GM23338 (cell line): ENCODE measurements around the gene GTF2H2. TPM values are rescaled to one million over a fixed set of nuclear protein-coding genes. Genes with fewer than 3 reads are reported as not detected.
"Not testable (repeated sequence)": the region's sequence is repeated elsewhere in the genome, so short reads cannot be mapped to it uniquely, and the experiment has no call there.

Experiments
- ATAC-seq: fragments of 200-7000 bp; cut with Tn5 transposase; 3 replicates; pipeline ENCODE4 v1.9.1; 2020
- DNase-seq: peaks from one replicate; pipeline ENCODE4 v3.0.0-alpha.2; 2015; ENCODE audit warnings: low spot score
- H2AFZ ChIP-seq: fragments of 200-600 bp; sonication (generic); 2 replicates; pipeline ENCODE4 v1.8.0; 2016; ENCODE audit warnings: antibody characterized with exemption, mild to moderate bottlenecking, moderate library complexity
- H3F3A ChIP-seq: fragments of 200-600 bp; sonication (generic); replicated peaks from 2 replicates; pipeline ENCODE4 v1.8.0; 2017; ENCODE audit warnings: antibody characterized with exemption, mixed run types, low read depth
- H3K27ac ChIP-seq: fragments of 200-600 bp; sonication (generic); 2 replicates; pipeline ENCODE4 v1.6.1; 2016; ENCODE audit warnings: low read depth
- H3K27me3 ChIP-seq: fragments of 200-600 bp; sonication (generic); 2 replicates; pipeline ENCODE4 v1.8.0; 2016; ENCODE audit warnings: mild to moderate bottlenecking, mixed run types, moderate library complexity; ENCODE audit not compliant: insufficient read depth
- H3K36me3 ChIP-seq: fragments of 200-600 bp; sonication (generic); 2 replicates; pipeline ENCODE4 v1.8.0; 2016; ENCODE audit warnings: mild to moderate bottlenecking; ENCODE audit not compliant: insufficient read depth
- H3K4me1 ChIP-seq: fragments of 200-600 bp; sonication (generic); 2 replicates; pipeline ENCODE4 v1.8.0; 2016; ENCODE audit warnings: mild to moderate bottlenecking, moderate library complexity; ENCODE audit not compliant: insufficient read depth
- H3K4me2 ChIP-seq: fragments of 200-600 bp; sonication (generic); 2 replicates; pipeline ENCODE4 v1.7.1; 2017; ENCODE audit warnings: mixed run types
- H3K4me3 ChIP-seq: fragments of 200-600 bp; sonication (generic); 2 replicates; pipeline ENCODE4 v1.6.1; 2016; ENCODE audit warnings: mixed run types
- H3K79me2 ChIP-seq: fragments of 200-600 bp; sonication (generic); replicated peaks from 2 replicates; pipeline ENCODE4 v1.8.0; 2017; ENCODE audit warnings: mild to moderate bottlenecking; ENCODE audit not compliant: insufficient read depth
- H3K9me2 ChIP-seq: fragments of 200-600 bp; sonication (generic); 2 replicates; pipeline ENCODE4 v1.8.0; 2017; ENCODE audit not compliant: insufficient read depth
- H4K20me1 ChIP-seq: fragments of 200-600 bp; sonication (generic); replicated peaks from 2 replicates; pipeline ENCODE4 v1.8.0; 2017; ENCODE audit warnings: mild to moderate bottlenecking; ENCODE audit not compliant: insufficient read depth
- H3K27ac Mint-ChIP-seq: 2 replicates; pipeline ENCODE4 v1.8.0; 2020; ENCODE audit warnings: inconsistent platforms, mild to moderate bottlenecking, moderate library complexity, mixed read lengths
- H3K27me3 Mint-ChIP-seq: 3 replicates; pipeline ENCODE4 v1.8.0; 2022; ENCODE audit warnings: low read depth, mild to moderate bottlenecking, moderate library complexity, mixed read lengths, inconsistent platforms; ENCODE audit not compliant: insufficient read depth, poor library complexity
- H3K36me3 Mint-ChIP-seq: 3 replicates; pipeline ENCODE4 v1.8.0; 2021; ENCODE audit warnings: low read depth, mild to moderate bottlenecking, inconsistent platforms, moderate library complexity, mixed read lengths
- H3K4me1 Mint-ChIP-seq: 3 replicates; pipeline ENCODE4 v1.8.0; 2020; ENCODE audit warnings: mild to moderate bottlenecking, inconsistent platforms, mixed read lengths
- H3K4me3 Mint-ChIP-seq: 3 replicates; pipeline ENCODE4 v1.8.0; 2021; ENCODE audit warnings: moderate library complexity, mild to moderate bottlenecking, inconsistent platforms, mixed read lengths
- H3K9me3 Mint-ChIP-seq: 3 replicates; pipeline ENCODE4 v1.8.0; 2020; ENCODE audit warnings: moderate library complexity, mild to moderate bottlenecking, inconsistent platforms, mixed read lengths
- CREB1 ChIP-seq: fragments of 250-450 bp; sonication (Bioruptor Pico); IDR thresholded peaks from 2 replicates; pipeline ENCODE4 v1.5.0; 2020; ENCODE audit warnings: low read depth, mild to moderate bottlenecking, moderate library complexity
- EZH2 ChIP-seq: fragments of 200-600 bp; sonication (generic); IDR thresholded peaks from one replicate; pipeline ENCODE4 v1.8.0; 2017; ENCODE audit warnings: antibody characterized with exemption, mild to moderate bottlenecking, low read depth; ENCODE audit not compliant: unreplicated experiment
- EZH2phosphoT487 ChIP-seq: fragments of 200-600 bp; sonication (generic); IDR thresholded peaks from one replicate; pipeline ENCODE4 v1.8.1; 2018; ENCODE audit warnings: antibody characterized with exemption; ENCODE audit not compliant: unreplicated experiment
- JUNB ChIP-seq: IDR thresholded peaks from one replicate; pipeline ENCODE4 v1.6.1; 2016; ENCODE audit warnings: antibody characterized with exemption; ENCODE audit not compliant: unreplicated experiment
- NANOG ChIP-seq: IDR thresholded peaks from 2 replicates; pipeline ENCODE4 v1.6.1; 2016; ENCODE audit warnings: antibody characterized with exemption, borderline replicate concordance
- ZNF114 ChIP-seq: fragments of 250-450 bp; sonication (Bioruptor Pico); IDR thresholded peaks from 2 replicates; pipeline ENCODE4 v1.5.0; 2020; ENCODE audit warnings: mild to moderate bottlenecking, moderate library complexity
- ZNF331 ChIP-seq: fragments of 250-450 bp; sonication (Bioruptor Pico); IDR thresholded peaks from 2 replicates; pipeline ENCODE4 v1.5.0; 2020; ENCODE audit warnings: low read depth, mild to moderate bottlenecking, moderate library complexity
- polyA plus RNA-seq: library from polyadenylated mRNA; unstranded; fragments of >200 nt; fragmentation: Nextera tagmentation; extraction: Ambion mirVana; gene quantifications from 2 replicates; pipeline ENCODE4 v1.2.1, GENCODE V29; 2016
- total RNA-seq: library from RNA; depleted of rRNA; stranded (reverse); fragments of >200 nt; shearing (Covaris generic); gene quantifications from 2 replicates; pipeline ENCODE4 v1.2.3, GENCODE V29; 2014
- TF ChIP-seq, protein P1 (sequence below), 2 experiments: fragments of 200-600 bp in 1 of 2; sonication (generic) in 1 of 2; conservative IDR thresholded peaks; 2 replicates each; pipeline versions ENCODE4 v1.5.1 to v1.6.1; 2016 to 2017; ENCODE audit warnings: antibody characterized with exemption in 2 of 2, low read depth in 2 of 2, mild to moderate bottlenecking in 2 of 2, moderate library complexity in 1 of 2
- TF ChIP-seq, protein P2 (sequence below): IDR thresholded peaks from 2 replicates; pipeline ENCODE4 v1.6.1; 2016; ENCODE audit warnings: antibody characterized with exemption

The GTF2H2 gene
- total and polyA plus RNA-seq, 2 experiments from 2014 or later = 52.1 to 61.0 TPM

DNA sequence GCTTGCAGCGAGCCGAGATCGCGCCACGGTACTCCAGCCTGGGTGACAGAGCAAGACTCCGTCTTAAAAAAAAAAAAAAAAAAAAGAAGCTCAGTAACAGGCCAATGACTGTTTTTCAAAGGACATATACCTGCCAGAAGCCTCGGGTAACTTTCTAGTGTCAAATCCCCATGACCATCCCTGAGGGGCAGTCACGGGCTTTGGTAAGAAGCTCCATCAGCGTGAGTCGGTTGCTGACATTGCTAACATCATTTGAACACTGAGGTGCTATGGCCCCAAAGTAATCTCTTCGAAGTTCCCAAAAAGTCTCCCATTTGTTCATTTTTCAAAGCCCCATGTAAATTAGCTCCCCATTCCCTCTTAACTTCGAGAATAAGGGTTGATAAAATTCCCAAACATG lies 53.9 kb downstream of the GTF2H2 start:
- DNase-seq (peak; percentile 66), ATAC-seq (peak; percentile 86)
- H3K4me1 ChIP-seq = no peaks in the 10 kb centered on the region
- no peaks in the 10 kb centered on the region for H3K36me3 ChIP-seq
- Mint-ChIP-seq H3K9me3 (no peaks in the 10 kb centered on the region), H3K4me3 (no peak overlapping the region), H3K27me3 (peaks cover 3% of the 10 kb centered on the region), H3K27ac (no peak overlapping the region), H3K4me1 (no peaks in the 10 kb centered on the region; the same call in 2 of the 3 replicates), H3K36me3 (no peaks in the 10 kb centered on the region)
- no peak overlapping the region for H3K27ac ChIP-seq
- no peak overlapping the region for H3K4me3 ChIP-seq
- H3K4me2 ChIP-seq = no peak overlapping the region
- H4K20me1 ChIP-seq = no peaks in the 10 kb centered on the region
- H3K27me3 ChIP-seq = no peaks in the 10 kb centered on the region
- TF ChIP-seq EZH2phosphoT487 (no peak), NANOG (no peak)
- TF ChIP-seq, protein P1, sequence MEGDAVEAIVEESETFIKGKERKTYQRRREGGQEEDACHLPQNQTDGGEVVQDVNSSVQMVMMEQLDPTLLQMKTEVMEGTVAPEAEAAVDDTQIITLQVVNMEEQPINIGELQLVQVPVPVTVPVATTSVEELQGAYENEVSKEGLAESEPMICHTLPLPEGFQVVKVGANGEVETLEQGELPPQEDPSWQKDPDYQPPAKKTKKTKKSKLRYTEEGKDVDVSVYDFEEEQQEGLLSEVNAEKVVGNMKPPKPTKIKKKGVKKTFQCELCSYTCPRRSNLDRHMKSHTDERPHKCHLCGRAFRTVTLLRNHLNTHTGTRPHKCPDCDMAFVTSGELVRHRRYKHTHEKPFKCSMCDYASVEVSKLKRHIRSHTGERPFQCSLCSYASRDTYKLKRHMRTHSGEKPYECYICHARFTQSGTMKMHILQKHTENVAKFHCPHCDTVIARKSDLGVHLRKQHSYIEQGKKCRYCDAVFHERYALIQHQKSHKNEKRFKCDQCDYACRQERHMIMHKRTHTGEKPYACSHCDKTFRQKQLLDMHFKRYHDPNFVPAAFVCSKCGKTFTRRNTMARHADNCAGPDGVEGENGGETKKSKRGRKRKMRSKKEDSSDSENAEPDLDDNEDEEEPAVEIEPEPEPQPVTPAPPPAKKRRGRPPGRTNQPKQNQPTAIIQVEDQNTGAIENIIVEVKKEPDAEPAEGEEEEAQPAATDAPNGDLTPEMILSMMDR (conservative IDR thresholded peaks at IDR 0.05; ENCODE audit: low read depth in 2 of 2) = peak; percentile 33 to 63
- no peaks in the 10 kb centered on the region for H3K9me2 ChIP-seq
- H3F3A ChIP-seq = no peaks in the 10 kb centered on the region
- H3K79me2 ChIP-seq = no peaks in the 10 kb centered on the region
- H2AFZ ChIP-seq = no peak overlapping the region

DNA sequence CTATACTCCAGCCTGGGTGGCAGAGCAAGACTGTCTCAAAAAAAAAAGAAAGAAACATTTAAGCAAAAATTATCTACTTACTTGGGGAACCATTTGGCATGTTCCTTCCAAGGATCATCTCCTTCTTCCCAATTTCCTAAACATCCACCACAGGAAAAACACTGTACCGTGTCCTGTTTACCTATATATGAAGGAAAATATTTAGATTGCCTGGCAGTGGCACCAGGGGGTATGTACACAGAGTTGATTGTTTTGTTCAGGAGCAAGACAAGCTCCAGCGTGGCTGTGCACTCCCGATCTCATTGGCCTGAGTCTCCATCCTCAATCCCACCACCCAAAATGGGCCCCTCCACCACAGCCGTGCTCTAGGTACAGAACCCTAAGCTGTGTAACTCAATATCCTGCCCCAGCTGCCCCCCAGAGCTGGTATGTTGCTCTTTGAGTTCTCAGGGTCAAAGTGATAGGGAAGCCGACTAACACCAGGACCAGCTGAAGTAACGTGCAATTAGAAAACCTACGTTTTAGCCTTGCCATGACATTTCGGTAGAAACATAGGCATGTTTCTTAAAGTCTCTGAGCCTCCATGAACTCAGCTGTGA lies 56.2 kb downstream of the GTF2H2 start:
- Histone ChIP-seq H3K9me2 (no peaks in the 10 kb centered on the region), H3K27ac (no peak overlapping the region), H3F3A (no peaks in the 10 kb centered on the region), H4K20me1 (no peaks in the 10 kb centered on the region), H3K79me2 (no peaks in the 10 kb centered on the region), H3K36me3 (no peaks in the 10 kb centered on the region), H3K27me3 (no peaks in the 10 kb centered on the region), H2AFZ (no peak overlapping the region), H3K4me1 (no peaks in the 10 kb centered on the region), H3K4me3 (no peak overlapping the region), H3K4me2 (no peak overlapping the region)
- Mint-ChIP-seq H3K4me3 (no peak overlapping the region), H3K9me3 (no peaks in the 10 kb centered on the region), H3K27me3 (peaks cover 3% of the 10 kb centered on the region), H3K36me3 (no peaks in the 10 kb centered on the region), H3K4me1 (no peaks in the 10 kb centered on the region; the same call in 2 of the 3 replicates), H3K27ac (no peak overlapping the region)
- TF ChIP-seq ZNF114 (CRISPR knock-in tag) (no peak), JUNB (no peak), ZNF331 (CRISPR knock-in tag) (no peak), EZH2 (no peak), CREB1 (CRISPR knock-in tag) (no peak), EZH2phosphoT487 (no peak)
- TF ChIP-seq, protein P1 (conservative IDR thresholded peaks at IDR 0.05; ENCODE audit: low read depth in 2 of 2) = no peak
- TF ChIP-seq, protein P2, sequence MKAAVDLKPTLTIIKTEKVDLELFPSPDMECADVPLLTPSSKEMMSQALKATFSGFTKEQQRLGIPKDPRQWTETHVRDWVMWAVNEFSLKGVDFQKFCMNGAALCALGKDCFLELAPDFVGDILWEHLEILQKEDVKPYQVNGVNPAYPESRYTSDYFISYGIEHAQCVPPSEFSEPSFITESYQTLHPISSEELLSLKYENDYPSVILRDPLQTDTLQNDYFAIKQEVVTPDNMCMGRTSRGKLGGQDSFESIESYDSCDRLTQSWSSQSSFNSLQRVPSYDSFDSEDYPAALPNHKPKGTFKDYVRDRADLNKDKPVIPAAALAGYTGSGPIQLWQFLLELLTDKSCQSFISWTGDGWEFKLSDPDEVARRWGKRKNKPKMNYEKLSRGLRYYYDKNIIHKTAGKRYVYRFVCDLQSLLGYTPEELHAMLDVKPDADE = no peak
- DNase-seq (no peak), ATAC-seq (no peak)

DNA sequence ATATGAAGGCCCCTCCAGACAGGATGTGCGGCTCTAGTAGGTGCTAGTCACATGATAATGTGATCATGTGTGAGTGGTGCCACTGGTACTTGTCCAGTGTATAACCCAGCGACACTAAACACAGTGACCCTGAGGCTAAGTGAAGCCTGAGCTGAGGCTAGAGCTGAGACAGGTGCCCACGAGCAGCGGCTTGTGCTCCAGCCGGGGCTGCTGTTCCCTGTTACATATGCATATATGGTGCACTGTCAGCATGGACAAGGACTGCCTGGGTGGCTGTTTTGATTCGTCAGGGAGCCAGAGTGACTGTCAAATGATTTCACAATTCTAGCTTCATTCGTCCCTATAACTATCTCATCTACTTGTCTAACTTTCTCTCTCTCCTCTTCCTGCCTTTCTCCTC lies 60.5 kb downstream of the GTF2H2 start:
- ATAC-seq = peak; percentile 31; the same call in 2 of the 3 replicates
- not testable (repeated sequence) for H2AFZ ChIP-seq, H3K27me3 Mint-ChIP-seq, H3K79me2 ChIP-seq, H4K20me1 ChIP-seq, H3K27ac ChIP-seq, H3K9me2 ChIP-seq, H3K4me3 ChIP-seq, H3K4me1 Mint-ChIP-seq, H3K36me3 ChIP-seq, DNase-seq, H3K9me3 Mint-ChIP-seq, H3K36me3 Mint-ChIP-seq, H3K4me1 ChIP-seq, H3K4me3 Mint-ChIP-seq, H3K27me3 ChIP-seq, H3F3A ChIP-seq, H3K4me2 ChIP-seq, H3K27ac Mint-ChIP-seq
